Uterine smooth muscle cell (primary cell): ENCODE data around the gene WDR5B. TPM values are rescaled to one million over a fixed set of nuclear protein-coding genes. Genes with fewer than 3 reads are reported as not detected.

Source experiments
- total RNA-seq: library from RNA; depleted of rRNA; stranded (reverse); fragments of >200 nt; gene quantifications from 2 replicates; pipeline ENCODE4 v1.2.3, GENCODE V29; 2014

The WDR5B gene
- 5.5 and 5.9 TPM in 2 replicates for total RNA-seq

DNA sequence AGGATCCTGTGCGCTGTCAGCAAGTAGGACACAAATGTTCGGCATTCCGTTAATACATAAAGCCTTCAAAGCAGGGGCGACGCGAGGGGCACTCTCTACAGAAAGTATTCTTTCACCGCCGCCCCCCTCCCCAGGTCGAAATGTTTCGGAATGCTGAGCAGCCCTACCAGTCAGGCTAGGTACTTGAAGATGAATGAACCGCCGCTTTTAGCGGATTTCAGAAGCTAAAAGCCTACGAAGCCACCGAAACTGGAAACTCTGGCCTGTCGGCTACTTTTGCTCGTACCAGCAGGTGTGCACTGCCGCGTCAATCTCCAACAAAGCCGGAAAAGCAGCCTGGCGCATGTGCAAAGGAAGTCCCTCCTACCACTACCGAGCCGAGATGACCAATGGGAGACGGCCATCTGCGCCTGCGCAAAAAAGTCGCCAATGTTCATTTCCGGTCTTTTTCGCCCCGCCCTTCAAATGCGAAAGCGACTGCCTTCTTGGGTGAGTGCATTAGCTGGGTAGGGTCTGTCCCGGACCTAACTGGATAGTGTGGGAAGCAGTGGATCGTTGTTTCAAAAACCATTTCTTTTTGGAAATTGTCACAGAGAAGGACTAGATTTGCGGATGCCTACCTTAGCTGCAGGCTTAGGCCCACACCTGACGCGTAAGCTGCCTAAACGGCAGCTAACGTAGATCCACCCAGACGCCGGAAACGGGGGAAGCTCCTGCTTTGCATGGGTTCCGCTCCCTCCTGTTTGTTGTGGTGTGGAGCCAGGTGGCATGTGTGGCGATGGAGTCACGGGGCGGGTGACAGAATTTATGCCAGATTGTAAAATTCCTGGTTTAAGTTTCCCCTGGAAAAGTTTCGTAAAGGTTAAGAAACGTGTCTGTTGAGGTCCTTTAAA, at the start of gene WDR5B:
Gene WDR5B (minus strand): TSS at position 301 of the 893 bp plus-strand sequence. CDS start 534 bp downstream, outside the sequence.

DNA sequence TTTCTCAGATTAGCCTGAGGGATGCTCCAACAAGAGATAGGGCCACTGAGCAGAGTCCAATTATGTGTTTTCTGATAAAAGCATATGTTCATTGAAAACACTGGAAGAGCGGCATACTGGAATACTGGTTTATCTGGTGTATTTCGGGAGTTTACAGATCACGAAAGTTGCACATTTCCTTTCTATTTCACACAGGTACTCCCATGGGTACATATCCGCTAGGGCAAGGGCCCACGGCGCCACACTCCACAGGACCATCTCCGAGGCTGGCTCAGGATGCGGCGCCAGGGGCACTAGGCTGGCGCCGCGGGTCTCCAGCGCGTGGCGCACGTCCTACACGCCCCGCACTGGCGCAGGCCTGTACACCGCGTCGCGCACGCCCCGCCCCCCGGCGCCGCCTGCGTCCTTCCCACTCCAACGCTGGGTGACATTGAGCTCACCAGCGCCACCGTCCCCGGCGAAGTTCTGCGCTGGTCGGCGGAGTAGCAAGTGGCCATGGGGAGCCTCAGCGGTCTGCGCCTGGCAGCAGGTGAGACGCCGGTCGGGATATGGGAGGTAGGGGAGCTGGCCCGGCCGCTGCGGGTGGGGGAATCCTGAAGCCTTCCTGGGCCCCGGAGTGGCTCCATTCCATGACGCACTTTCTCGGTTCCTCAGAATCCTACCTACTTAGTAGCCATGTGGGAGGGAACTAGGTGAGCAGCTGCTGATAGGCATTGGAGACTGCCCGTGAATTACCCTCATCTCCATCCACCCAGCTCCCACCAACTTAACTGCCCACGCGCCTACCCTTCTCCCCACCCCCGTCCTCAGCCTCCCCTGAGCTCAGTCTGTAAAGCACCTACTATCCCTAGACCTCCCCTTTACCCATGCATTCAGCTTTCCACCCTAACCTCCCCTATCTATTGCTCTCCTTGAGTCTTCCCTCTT, 31.8 kb downstream of the WDR5B start, which contains the start of gene FAM162A:
Gene FAM162A (plus strand): TSS at position 412 of the 927 bp plus-strand sequence. CDS start 84 bp downstream, at position 496.

DNA sequence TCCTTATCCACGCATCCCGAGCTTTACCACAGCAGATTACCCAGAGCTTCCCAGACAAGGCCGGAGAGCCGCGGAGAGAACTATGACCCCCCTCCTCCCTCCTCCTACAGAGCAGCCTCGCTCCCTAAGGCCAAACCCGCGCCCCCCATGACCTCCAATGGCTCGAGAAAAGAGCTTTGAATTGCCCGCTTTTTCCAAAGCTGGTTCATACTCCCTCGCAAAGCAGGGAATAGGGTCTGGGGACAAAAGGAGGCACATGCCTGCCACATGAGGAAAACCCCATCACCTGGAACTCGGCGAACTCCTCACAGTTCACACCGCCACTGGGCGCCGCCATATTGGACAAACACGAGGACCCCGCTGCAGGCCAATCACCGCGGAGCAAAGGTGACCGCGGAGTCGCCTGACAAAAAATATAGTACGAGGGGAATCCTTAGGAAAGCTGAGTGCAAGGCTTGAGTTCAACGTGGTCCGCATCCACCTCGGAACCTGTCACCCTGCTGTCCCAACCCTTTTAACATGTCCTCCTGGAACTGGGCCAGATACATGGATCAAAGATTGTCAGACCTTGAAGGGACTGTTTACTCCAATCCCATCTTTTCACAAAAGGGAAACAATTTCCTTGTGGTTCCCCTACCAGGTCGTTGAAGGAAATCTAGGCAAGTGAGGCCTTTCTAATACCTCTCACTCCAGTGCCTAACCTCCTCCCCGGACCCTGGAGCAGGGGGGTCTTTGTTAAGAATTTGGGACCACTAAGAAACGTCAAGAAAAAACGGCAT, 32.8 kb downstream of the WDR5B start, which contains the start of gene MIX23:
Gene MIX23 (minus strand): TSS at position 344 of the 779 bp plus-strand sequence. CDS start 7 bp downstream, at position 337.

Other genes starting within 250 kb of the WDR5B start
- not detected in 2 replicates for gene CASR, start 232.4 kb downstream of the WDR5B start, total RNA-seq
- 0.11 and 1.1 TPM in 2 replicates for gene CSTA, start 90.8 kb downstream of the WDR5B start, total RNA-seq
- gene MIX23, start 32.8 kb downstream of the WDR5B start, total RNA-seq, result 31.7 and 48.6 TPM in 2 replicates
- 12.0 and 18.0 TPM in 2 replicates for gene FAM162A, start 31.9 kb downstream of the WDR5B start, total RNA-seq
- 34.5 and 54.9 TPM in 2 replicates for gene KPNA1, start 98.9 kb upstream of the WDR5B start, total RNA-seq
- 23.0 and 23.7 TPM in 2 replicates for gene PARP9, start 148.2 kb upstream of the WDR5B start, total RNA-seq
- gene DTX3L, start 148.3 kb upstream of the WDR5B start, total RNA-seq, result 15.5 and 19.5 TPM in 2 replicates
- under 0.01 and 0.11 TPM in 2 replicates for gene PARP15, start 161.6 kb upstream of the WDR5B start, total RNA-seq